CD14-positive monocyte (primary cell): ENCODE results near the gene DPP6. TPM values are rescaled to one million over a fixed set of nuclear protein-coding genes. Genes with fewer than 3 reads are reported as not detected.

Experiments
- DNase-seq, 3 donors: peaks; one replicate each; pipeline ENCODE4 v3.0.0-alpha.2; 2011 to 2022
- H2AFZ ChIP-seq: 2 replicates; pipeline ENCODE4 v1.6.0; 2012; ENCODE audit warnings: mild to moderate bottlenecking, low read depth, low read length, inconsistent platforms; ENCODE audit not compliant: insufficient read depth, poor library complexity, severe bottlenecking
- H3K27ac ChIP-seq, 2 donors: 1 replicate in 1 of 2; 2 replicates in 1 of 2; pipeline ENCODE4 v1.5.1; 2012 to 2013; ENCODE audit warnings: low read length in 2 of 2, control low read depth in 1 of 2, inconsistent platforms in 1 of 2, low read depth in 1 of 2, mild to moderate bottlenecking in 1 of 2
- H3K27me3 ChIP-seq, 2 donors: one replicate each; pipeline versions ENCODE4 v1.6.0 to v1.6.1; 2011 to 2013; ENCODE audit warnings: low read length in 2 of 2; ENCODE audit not compliant: control insufficient read depth in 2 of 2, insufficient read depth in 2 of 2
- H3K36me3 ChIP-seq, 2 donors: replicated peaks in 1 of 2; 1 replicate in 1 of 2; 2 replicates in 1 of 2; pipeline versions ENCODE4 v1.5.1 to v1.6.1; 2012 to 2013; ENCODE audit warnings: low read length in 2 of 2, control low read depth in 1 of 2, inconsistent platforms in 1 of 2, mild to moderate bottlenecking in 1 of 2; ENCODE audit not compliant: insufficient read depth in 2 of 2, control insufficient read depth in 1 of 2
- H3K4me1 ChIP-seq, 2 donors: 1 replicate in 1 of 2; 2 replicates in 1 of 2; pipeline versions ENCODE4 v1.5.1 to v1.6.1; 2012 to 2013; ENCODE audit warnings: low read length in 2 of 2, control low read depth in 1 of 2, inconsistent platforms in 1 of 2, mild to moderate bottlenecking in 1 of 2, moderate library complexity in 1 of 2; ENCODE audit not compliant: insufficient read depth in 2 of 2, control insufficient read depth in 1 of 2
- H3K4me2 ChIP-seq: replicated peaks from 2 replicates; pipeline ENCODE3; 2012; ENCODE audit warnings: low read length, moderate library complexity, mild to moderate bottlenecking; ENCODE audit not compliant: poor library complexity, severe bottlenecking; ENCODE audit errors: extremely low read depth
- H3K4me3 ChIP-seq, 3 experiments: fragments of 200-600 bp in 1 of 3; sonication (generic) in 1 of 3; replicated peaks in 1 of 3; 1 replicate in 2 of 3; 2 replicates in 1 of 3; pipeline ENCODE4 v1.5.1; 2011 to 2013; ENCODE audit warnings: low read length in 3 of 3, mild to moderate bottlenecking in 3 of 3, control low read depth in 2 of 3, low read depth in 2 of 3, inconsistent platforms in 1 of 3, moderate library complexity in 1 of 3
- H3K79me2 ChIP-seq: 2 replicates; pipeline ENCODE4 v1.6.0; 2012; ENCODE audit warnings: mild to moderate bottlenecking, control low read depth, inconsistent platforms, low read length, moderate library complexity; ENCODE audit not compliant: insufficient read depth
- H3K9ac ChIP-seq: 2 replicates; pipeline ENCODE4 v1.6.0; 2017; ENCODE audit warnings: low read length, mild to moderate bottlenecking; ENCODE audit not compliant: insufficient read depth, poor library complexity, severe bottlenecking
- H3K9me3 ChIP-seq, 2 donors: replicated peaks in 1 of 2; 1 replicate in 1 of 2; 2 replicates in 1 of 2; pipeline versions ENCODE4 v1.5.1 to v1.6.1; 2012 to 2013; ENCODE audit warnings: low read length in 2 of 2, control low read depth in 1 of 2; ENCODE audit not compliant: control insufficient read depth in 1 of 2, insufficient read depth in 1 of 2
- H4K20me1 ChIP-seq: 2 replicates; pipeline ENCODE4 v1.6.0; 2012; ENCODE audit warnings: mild to moderate bottlenecking, low read length, control low read depth, moderate library complexity; ENCODE audit not compliant: insufficient read depth
- H3K27ac Mint-ChIP-seq, 7 donors: one replicate each; pipeline ENCODE4 v1.8.0; 2020; ENCODE audit warnings: mild to moderate bottlenecking in 7 of 7, mixed read lengths in 7 of 7, moderate library complexity in 6 of 7, inconsistent platforms in 2 of 7
- H3K27me3 Mint-ChIP-seq, 3 donors: one replicate each; pipeline ENCODE4 v1.8.0; 2021 to 2022; ENCODE audit warnings: low read depth in 3 of 3, mild to moderate bottlenecking in 3 of 3, mixed read lengths in 3 of 3, moderate library complexity in 3 of 3, inconsistent platforms in 1 of 3
- H3K36me3 Mint-ChIP-seq, 2 donors: one replicate each; pipeline ENCODE4 v1.8.0; 2020; ENCODE audit warnings: mixed read lengths in 2 of 2, inconsistent platforms in 1 of 2, mild to moderate bottlenecking in 1 of 2
- H3K4me1 Mint-ChIP-seq: one replicate; pipeline ENCODE4 v1.8.0; 2020; ENCODE audit warnings: mild to moderate bottlenecking, mixed read lengths
- H3K4me3 Mint-ChIP-seq, 2 donors: one replicate each; pipeline ENCODE4 v1.8.0; 2020; ENCODE audit warnings: mild to moderate bottlenecking in 2 of 2, mixed read lengths in 2 of 2, moderate library complexity in 1 of 2
- H3K9me3 Mint-ChIP-seq, 7 donors: one replicate each; pipeline ENCODE4 v1.8.0; 2020 to 2022; ENCODE audit warnings: mixed read lengths in 7 of 7, mild to moderate bottlenecking in 6 of 7, moderate library complexity in 6 of 7, inconsistent platforms in 2 of 7
- WGBS: methylation state at CpG from one replicate; pipeline ENCODE4 v1.1.5; 2013; ENCODE audit warnings: missing lambda C conversion rate; ENCODE audit not compliant: insufficient coverage; 5-methylcytosine and 5-hydroxymethylcytosine counted together
- intact Hi-C, 2 donors: fragments of 100-400 bp; cut with micrococcal nuclease; formaldehyde crosslinking; loops; one replicate each; pipeline versions ENCODE4 v1.15.0 to v1.15.1; 2023
- polyA plus RNA-seq, 3 donors: library from polyadenylated mRNA; depleted of rRNA in 1 of 3; unstranded in 2 of 3; stranded (reverse) in 1 of 3; fragments of 300-500 nt in 2 of 3; fragments of >200 nt in 1 of 3; fragmentation: Illumina TruSeq in 2 of 3; gene quantifications; 1 replicate in 2 of 3; 2 replicates in 1 of 3; pipeline ENCODE4 v1.2.3, GENCODE V29; 2012 to 2021
- TF ChIP-seq, protein P1 (sequence below): fragments of 200-600 bp; IDR thresholded peaks from one replicate; pipeline ENCODE4 v1.8.0; 2022; ENCODE audit warnings: antibody characterized with exemption, mild to moderate bottlenecking

Gene DPP6
- polyA plus RNA-seq, 3 donors, result not detected

- no peaks in the 10 kb centered on the region for H3K36me3 ChIP-seq
- H3K4me1 Mint-ChIP-seq, result no peaks in the 10 kb centered on the region
- no peak overlapping the region for H3K27ac ChIP-seq
- no peaks in the 10 kb centered on the region for H3K79me2 ChIP-seq
- H3K4me2 ChIP-seq, result no peak overlapping the region
- H3K4me1 ChIP-seq, result no peaks in the 10 kb centered on the region
- H3K9ac ChIP-seq, result no peak overlapping the region
- no peak overlapping the region for H3K27ac Mint-ChIP-seq
- no peak overlapping the region for H3K4me3 Mint-ChIP-seq
- intact Hi-C loops, result no loop called here
- TF ChIP-seq, protein P1, sequence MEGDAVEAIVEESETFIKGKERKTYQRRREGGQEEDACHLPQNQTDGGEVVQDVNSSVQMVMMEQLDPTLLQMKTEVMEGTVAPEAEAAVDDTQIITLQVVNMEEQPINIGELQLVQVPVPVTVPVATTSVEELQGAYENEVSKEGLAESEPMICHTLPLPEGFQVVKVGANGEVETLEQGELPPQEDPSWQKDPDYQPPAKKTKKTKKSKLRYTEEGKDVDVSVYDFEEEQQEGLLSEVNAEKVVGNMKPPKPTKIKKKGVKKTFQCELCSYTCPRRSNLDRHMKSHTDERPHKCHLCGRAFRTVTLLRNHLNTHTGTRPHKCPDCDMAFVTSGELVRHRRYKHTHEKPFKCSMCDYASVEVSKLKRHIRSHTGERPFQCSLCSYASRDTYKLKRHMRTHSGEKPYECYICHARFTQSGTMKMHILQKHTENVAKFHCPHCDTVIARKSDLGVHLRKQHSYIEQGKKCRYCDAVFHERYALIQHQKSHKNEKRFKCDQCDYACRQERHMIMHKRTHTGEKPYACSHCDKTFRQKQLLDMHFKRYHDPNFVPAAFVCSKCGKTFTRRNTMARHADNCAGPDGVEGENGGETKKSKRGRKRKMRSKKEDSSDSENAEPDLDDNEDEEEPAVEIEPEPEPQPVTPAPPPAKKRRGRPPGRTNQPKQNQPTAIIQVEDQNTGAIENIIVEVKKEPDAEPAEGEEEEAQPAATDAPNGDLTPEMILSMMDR, result no peak
- no CpG with 5 or more reads among the region's 7 CpGs for WGBS
- no peak for DNase-seq
- no peak overlapping the region for H3K4me3 ChIP-seq
- H2AFZ ChIP-seq, result no peak overlapping the region
- peaks cover 6 to 35% (median 17%) of the 10 kb centered on the region in 7 donors for H3K9me3 Mint-ChIP-seq
- no peaks in the 10 kb centered on the region for H4K20me1 ChIP-seq
- H3K27me3 ChIP-seq, result no peaks in the 10 kb centered on the region
- H3K9me3 ChIP-seq, result peaks cover 21 to 24% of the 10 kb centered on the region in 2 donors
- H3K27me3 Mint-ChIP-seq, result no peaks in the 10 kb centered on the region
- no peaks in the 10 kb centered on the region for H3K36me3 Mint-ChIP-seq
Observed at GRCh38 chr7:154628556-154628955, 576.4 kb downstream of the DPP6 start.

- WGBS, result 67% methylated on average over 4 of the region's 4 CpGs
- no peak overlapping the region for H3K27ac Mint-ChIP-seq
Observed at GRCh38 chr7:154631162-154631561, 579.0 kb downstream of the DPP6 start.

More at GRCh38 chr7:154631162-154631561, 579.0 kb downstream of the DPP6 start:
- intact Hi-C loops, result no loop called here
- no peaks in the 10 kb centered on the region for H3K27me3 ChIP-seq
- H3K9ac ChIP-seq, result no peak overlapping the region
- H3K4me3 ChIP-seq, result no peak overlapping the region
- H3K36me3 Mint-ChIP-seq, result no peaks in the 10 kb centered on the region
- DNase-seq, result no peak
- H2AFZ ChIP-seq, result no peak overlapping the region
- no peaks in the 10 kb centered on the region for H3K4me1 ChIP-seq
- no peaks in the 10 kb centered on the region for H3K79me2 ChIP-seq
- TF ChIP-seq, protein P1, result no peak
- no peaks in the 10 kb centered on the region for H3K36me3 ChIP-seq
- peaks cover 12 to 29% (median 24%) of the 10 kb centered on the region in 7 donors for H3K9me3 Mint-ChIP-seq
- no peak overlapping the region for H3K27ac ChIP-seq
- H3K4me2 ChIP-seq, result no peak overlapping the region
- H3K4me3 Mint-ChIP-seq, result no peak overlapping the region
- no peaks in the 10 kb centered on the region for H3K4me1 Mint-ChIP-seq
- H3K27me3 Mint-ChIP-seq, result no peaks in the 10 kb centered on the region
- H4K20me1 ChIP-seq, result no peaks in the 10 kb centered on the region
- H3K9me3 ChIP-seq, result peaks cover 25 to 41% of the 10 kb centered on the region in 2 donors
